ENCODE measurements around the gene KIAA0232. TPM values are rescaled to one million over a fixed set of nuclear protein-coding genes. Genes with fewer than 3 reads are reported as not detected.

KIAA0232 gene
- total and polyA plus RNA-seq, 2 of the 8 experiments (the other 6 are each of a cell fraction or from before 2014, with no cell fraction given), result 5.6 to 23.3 TPM

DNA sequence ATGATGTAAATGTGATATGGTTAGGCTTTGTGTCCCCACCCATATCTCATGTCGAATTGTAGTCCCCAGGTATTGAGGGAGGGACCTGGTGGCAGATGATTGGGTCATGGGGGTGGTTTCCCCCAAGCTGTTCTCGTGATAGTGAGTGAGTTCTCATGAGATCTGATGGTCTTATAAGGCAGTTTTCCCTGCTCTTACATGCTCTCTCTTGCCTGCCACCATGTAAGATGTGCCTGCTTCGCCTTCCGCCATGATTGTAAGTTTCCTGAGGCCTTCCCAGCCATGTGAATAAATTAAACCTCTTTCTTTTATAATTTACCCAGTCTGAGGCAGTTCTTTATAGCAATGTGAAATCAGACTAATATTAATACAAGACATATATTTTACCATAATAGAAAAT is 42.6 kb upstream of the KIAA0232 start (continued):
- TF ChIP-seq, protein P1, sequence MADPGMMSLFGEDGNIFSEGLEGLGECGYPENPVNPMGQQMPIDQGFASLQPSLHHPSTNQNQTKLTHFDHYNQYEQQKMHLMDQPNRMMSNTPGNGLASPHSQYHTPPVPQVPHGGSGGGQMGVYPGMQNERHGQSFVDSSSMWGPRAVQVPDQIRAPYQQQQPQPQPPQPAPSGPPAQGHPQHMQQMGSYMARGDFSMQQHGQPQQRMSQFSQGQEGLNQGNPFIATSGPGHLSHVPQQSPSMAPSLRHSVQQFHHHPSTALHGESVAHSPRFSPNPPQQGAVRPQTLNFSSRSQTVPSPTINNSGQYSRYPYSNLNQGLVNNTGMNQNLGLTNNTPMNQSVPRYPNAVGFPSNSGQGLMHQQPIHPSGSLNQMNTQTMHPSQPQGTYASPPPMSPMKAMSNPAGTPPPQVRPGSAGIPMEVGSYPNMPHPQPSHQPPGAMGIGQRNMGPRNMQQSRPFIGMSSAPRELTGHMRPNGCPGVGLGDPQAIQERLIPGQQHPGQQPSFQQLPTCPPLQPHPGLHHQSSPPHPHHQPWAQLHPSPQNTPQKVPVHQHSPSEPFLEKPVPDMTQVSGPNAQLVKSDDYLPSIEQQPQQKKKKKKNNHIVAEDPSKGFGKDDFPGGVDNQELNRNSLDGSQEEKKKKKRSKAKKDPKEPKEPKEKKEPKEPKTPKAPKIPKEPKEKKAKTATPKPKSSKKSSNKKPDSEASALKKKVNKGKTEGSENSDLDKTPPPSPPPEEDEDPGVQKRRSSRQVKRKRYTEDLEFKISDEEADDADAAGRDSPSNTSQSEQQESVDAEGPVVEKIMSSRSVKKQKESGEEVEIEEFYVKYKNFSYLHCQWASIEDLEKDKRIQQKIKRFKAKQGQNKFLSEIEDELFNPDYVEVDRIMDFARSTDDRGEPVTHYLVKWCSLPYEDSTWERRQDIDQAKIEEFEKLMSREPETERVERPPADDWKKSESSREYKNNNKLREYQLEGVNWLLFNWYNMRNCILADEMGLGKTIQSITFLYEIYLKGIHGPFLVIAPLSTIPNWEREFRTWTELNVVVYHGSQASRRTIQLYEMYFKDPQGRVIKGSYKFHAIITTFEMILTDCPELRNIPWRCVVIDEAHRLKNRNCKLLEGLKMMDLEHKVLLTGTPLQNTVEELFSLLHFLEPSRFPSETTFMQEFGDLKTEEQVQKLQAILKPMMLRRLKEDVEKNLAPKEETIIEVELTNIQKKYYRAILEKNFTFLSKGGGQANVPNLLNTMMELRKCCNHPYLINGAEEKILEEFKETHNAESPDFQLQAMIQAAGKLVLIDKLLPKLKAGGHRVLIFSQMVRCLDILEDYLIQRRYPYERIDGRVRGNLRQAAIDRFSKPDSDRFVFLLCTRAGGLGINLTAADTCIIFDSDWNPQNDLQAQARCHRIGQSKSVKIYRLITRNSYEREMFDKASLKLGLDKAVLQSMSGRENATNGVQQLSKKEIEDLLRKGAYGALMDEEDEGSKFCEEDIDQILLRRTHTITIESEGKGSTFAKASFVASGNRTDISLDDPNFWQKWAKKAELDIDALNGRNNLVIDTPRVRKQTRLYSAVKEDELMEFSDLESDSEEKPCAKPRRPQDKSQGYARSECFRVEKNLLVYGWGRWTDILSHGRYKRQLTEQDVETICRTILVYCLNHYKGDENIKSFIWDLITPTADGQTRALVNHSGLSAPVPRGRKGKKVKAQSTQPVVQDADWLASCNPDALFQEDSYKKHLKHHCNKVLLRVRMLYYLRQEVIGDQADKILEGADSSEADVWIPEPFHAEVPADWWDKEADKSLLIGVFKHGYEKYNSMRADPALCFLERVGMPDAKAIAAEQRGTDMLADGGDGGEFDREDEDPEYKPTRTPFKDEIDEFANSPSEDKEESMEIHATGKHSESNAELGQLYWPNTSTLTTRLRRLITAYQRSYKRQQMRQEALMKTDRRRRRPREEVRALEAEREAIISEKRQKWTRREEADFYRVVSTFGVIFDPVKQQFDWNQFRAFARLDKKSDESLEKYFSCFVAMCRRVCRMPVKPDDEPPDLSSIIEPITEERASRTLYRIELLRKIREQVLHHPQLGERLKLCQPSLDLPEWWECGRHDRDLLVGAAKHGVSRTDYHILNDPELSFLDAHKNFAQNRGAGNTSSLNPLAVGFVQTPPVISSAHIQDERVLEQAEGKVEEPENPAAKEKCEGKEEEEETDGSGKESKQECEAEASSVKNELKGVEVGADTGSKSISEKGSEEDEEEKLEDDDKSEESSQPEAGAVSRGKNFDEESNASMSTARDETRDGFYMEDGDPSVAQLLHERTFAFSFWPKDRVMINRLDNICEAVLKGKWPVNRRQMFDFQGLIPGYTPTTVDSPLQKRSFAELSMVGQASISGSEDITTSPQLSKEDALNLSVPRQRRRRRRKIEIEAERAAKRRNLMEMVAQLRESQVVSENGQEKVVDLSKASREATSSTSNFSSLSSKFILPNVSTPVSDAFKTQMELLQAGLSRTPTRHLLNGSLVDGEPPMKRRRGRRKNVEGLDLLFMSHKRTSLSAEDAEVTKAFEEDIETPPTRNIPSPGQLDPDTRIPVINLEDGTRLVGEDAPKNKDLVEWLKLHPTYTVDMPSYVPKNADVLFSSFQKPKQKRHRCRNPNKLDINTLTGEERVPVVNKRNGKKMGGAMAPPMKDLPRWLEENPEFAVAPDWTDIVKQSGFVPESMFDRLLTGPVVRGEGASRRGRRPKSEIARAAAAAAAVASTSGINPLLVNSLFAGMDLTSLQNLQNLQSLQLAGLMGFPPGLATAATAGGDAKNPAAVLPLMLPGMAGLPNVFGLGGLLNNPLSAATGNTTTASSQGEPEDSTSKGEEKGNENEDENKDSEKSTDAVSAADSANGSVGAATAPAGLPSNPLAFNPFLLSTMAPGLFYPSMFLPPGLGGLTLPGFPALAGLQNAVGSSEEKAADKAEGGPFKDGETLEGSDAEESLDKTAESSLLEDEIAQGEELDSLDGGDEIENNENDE (IDR thresholded peaks at IDR 0.05; ENCODE audit: insufficient replicate concordance, low read length), result no peak
- no peak for TF ChIP-seq TEAD4 (IDR thresholded peaks at IDR 0.05; ENCODE audit: low read depth, low read length)
- no peak for TF ChIP-seq BACH1 (IDR thresholded peaks at IDR 0.05; ENCODE audit: low read length)
- no peak for TF ChIP-seq CBX8 (IDR thresholded peaks at IDR 0.05; ENCODE audit: borderline replicate concordance, low read depth, low read length)

All from H1 (cell line).